ENCODE data around the gene PAPOLB. TPM values are rescaled to one million over a fixed set of nuclear protein-coding genes. Genes with fewer than 3 reads are reported as not detected.

The PAPOLB gene
- total and polyA plus RNA-seq, 2 of the 8 experiments (the other 6 are each of a cell fraction or from before 2014, with no cell fraction given), result 0.02 to 0.15 TPM

DNA sequence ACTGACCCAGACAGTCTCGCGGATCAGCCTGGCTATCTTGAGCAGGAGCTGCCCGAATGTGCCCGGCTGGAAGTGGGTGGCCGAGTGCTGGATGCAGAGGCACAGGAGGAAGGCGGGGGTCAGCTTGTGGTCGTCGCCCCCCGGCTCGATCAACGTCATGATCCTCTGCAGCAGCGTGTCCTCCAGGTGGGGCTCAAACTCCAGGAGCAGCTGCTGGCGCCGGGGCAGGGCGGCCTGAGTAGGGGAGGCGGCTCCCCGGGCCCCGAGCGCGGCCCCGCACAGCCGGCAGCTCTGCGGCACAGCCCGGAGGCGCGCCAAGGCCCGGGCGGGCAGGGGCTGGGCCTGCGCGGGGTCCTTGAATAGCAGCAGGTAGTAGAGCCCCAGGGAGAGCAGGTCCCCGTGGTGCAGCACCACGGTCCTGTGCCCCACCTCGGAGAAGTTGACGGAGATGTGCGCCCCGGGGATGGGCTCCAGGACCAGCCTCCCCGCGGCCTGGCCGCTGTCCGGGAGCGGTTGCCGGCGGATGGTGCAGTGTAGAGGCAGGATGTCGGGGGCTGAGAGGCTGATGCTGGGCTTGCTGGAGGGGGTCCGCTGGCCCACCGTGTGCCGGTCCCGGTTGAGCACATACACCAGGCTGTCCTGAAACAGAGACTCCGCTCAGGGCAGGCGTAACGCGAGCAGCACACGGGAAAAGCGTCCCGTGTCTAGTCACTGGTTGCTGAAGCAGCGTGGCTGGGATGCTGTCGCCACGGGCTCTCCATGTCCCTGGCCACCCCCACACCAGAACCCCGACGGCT lies 27.0 kb downstream of the PAPOLB start:
- Histone ChIP-seq H3K27ac (ENCODE audit: low read depth, low read length) (no peak overlapping the region), H3K4me2 (ENCODE audit: insufficient read depth in 1 of 2, low read depth in 2 of 2, low read length in 2 of 2) (no peak overlapping the region), H2AFZ (ENCODE audit: low read length) (no peak overlapping the region), H4K8ac (ENCODE audit: extremely low read depth, insufficient read depth, low read length) (no peak overlapping the region), H3K23me2 (ENCODE audit: low read depth, low read length) (peaks cover 2% of the 10 kb centered on the region; the same call in 1 of the 2 replicates), H3K79me2 (ENCODE audit: control insufficient read depth in 1 of 2, insufficient read depth in 2 of 2, low read length in 2 of 2) (no peaks in the 10 kb centered on the region), H3K4me3 (ENCODE audit: extremely low read depth in 1 of 4, insufficient read depth in 2 of 4, low read depth in 3 of 4, low read length in 4 of 4) (no peak overlapping the region), H3K79me1 (ENCODE audit: low read depth, low read length) (no peaks in the 10 kb centered on the region), H4K5ac (ENCODE audit: insufficient read length, low read depth, low read length) (no peak overlapping the region), H4K20me1 (replicated peaks in 1 of 2; ENCODE audit: control insufficient read depth in 1 of 2, insufficient read depth in 2 of 2, low read length in 2 of 2) (peaks cover 0 to 6% of the 10 kb centered on the region in 2 experiments), H3K27me3 (replicated peaks in 1 of 4; ENCODE audit: control insufficient read depth in 3 of 4, extremely low read depth in 1 of 4, insufficient read depth in 3 of 4, low read length in 3 of 4) (no peaks in the 10 kb centered on the region), H2BK15ac (ENCODE audit: low read length) (no peak overlapping the region), H2BK12ac (ENCODE audit: low read depth, low read length) (no peak overlapping the region), H3K9ac (replicated peaks in 1 of 4; ENCODE audit: extremely low read depth in 1 of 4, low read depth in 3 of 4, low read length in 3 of 4) (no peak overlapping the region), H2AK5ac (ENCODE audit: low read depth, low read length) (no peak overlapping the region), H3K23ac (ENCODE audit: insufficient read length) (no peak overlapping the region), H3K14ac (ENCODE audit: insufficient read length) (no peak overlapping the region), H3K56ac (replicated peaks; ENCODE audit: insufficient read length, low read depth, low read length) (no peak overlapping the region), H3K4ac (replicated peaks; ENCODE audit: insufficient read length, low read depth, low read length) (no peak overlapping the region), H3K18ac (ENCODE audit: extremely low read depth, low read length) (no peak overlapping the region), H3K9me3 (ENCODE audit: insufficient read depth in 2 of 2, low read depth in 1 of 2, low read length in 1 of 2) (no peaks in the 10 kb centered on the region), H3K4me1 (replicated peaks in 1 of 4; ENCODE audit: control insufficient read depth in 3 of 4, insufficient read depth in 4 of 4, low read length in 3 of 4) (peaks cover 0 to 4% (median 0%) of the 10 kb centered on the region in 4 experiments; a peak in 1 of 7 replicates), H4K91ac (replicated peaks; ENCODE audit: insufficient read length, low read length) (no peak overlapping the region), H2BK20ac (ENCODE audit: low read length) (no peak overlapping the region), H3K36me3 (ENCODE audit: control insufficient read depth in 2 of 4, insufficient read depth in 4 of 4, low read length in 3 of 4) (no peaks in the 10 kb centered on the region), H2BK120ac (replicated peaks; ENCODE audit: low read depth, low read length) (no peak overlapping the region), H2BK5ac (ENCODE audit: low read depth, low read length) (no peak overlapping the region)
- no peak for FAIRE-seq
- CTCF ChIA-PET (ENCODE audit: partially characterized antibody), result interaction anchor here (1.2 to 1.7 kb wide), 4 partner anchors 37 to 251 kb away, joined by 4 to 9 read pairs (median 6); partner anchors contain the start of gene RADIL
- POLR2A ChIA-PET (ENCODE audit: partially characterized antibody), result interaction anchor here (0.9 kb wide), 1 partner anchor 18 kb away, joined by 3 read pairs; no protein-coding TSS in a partner anchor
- no peak for DNase-seq (ENCODE audit: low read depth in 1 of 2, low spot score in 2 of 2)
- 91% methylated on average over 36 of the region's 60 CpGs; no CpG with 5 or more reads in 1 of the 2 experiments for WGBS, 2 experiments (ENCODE audit: extremely low coverage in 1 of 2, insufficient coverage in 1 of 2, insufficient read length in 1 of 2, insufficient replicate concordance in 2 of 2, low coverage in 1 of 2, low lambda C conversion rate in 2 of 2, missing lambda C conversion rate in 1 of 2)
- no peak for TF ChIP-seq BCL11A (IDR thresholded peaks at IDR 0.05; ENCODE audit: low read depth in 2 of 2, low read length in 2 of 2)
- no peak for TF ChIP-seq JUND (IDR thresholded peaks at IDR 0.05; ENCODE audit: low read length)
- no peak for TF ChIP-seq SRF (IDR thresholded peaks at IDR 0.05; ENCODE audit: low read depth, low read length)
- TF ChIP-seq KDM5A (IDR thresholded peaks at IDR 0.05; ENCODE audit: low read length), result no peak
- no peak for TF ChIP-seq ZNF274 (IDR thresholded peaks at IDR 0.05; ENCODE audit: borderline replicate concordance, extremely low read depth, low read length)
- no peak for TF ChIP-seq RXRA (IDR thresholded peaks at IDR 0.05; ENCODE audit: insufficient read depth, low read depth, low read length)
- no peak for TF ChIP-seq SIN3A (conservative IDR thresholded peaks at IDR 0.05 in 1 of 2, IDR thresholded peaks at IDR 0.05 in 1 of 2; ENCODE audit: low read depth in 1 of 2, low read length in 2 of 2)
- no peak for TF ChIP-seq CTBP2 (IDR thresholded peaks at IDR 0.05; ENCODE audit: borderline replicate concordance, insufficient read depth, insufficient read length, low read length)
- TF ChIP-seq GTF2F1 (IDR thresholded peaks at IDR 0.05; ENCODE audit: borderline replicate concordance, low read depth, low read length), result no peak
- TF ChIP-seq ATF3 (IDR thresholded peaks at IDR 0.05; ENCODE audit: insufficient read depth, low read depth, low read length), result no peak
- TF ChIP-seq NANOG (IDR thresholded peaks at IDR 0.05; ENCODE audit: insufficient read depth, low read depth, low read length, poor library complexity, severe bottlenecking), result no peak

All from H1 (cell line).